Esophagus squamous epithelium (tissue), 4 donors: ENCODE data around the gene KLHL29.

Source experiments
- CTCF ChIP-seq, 6 experiments: fragments of 450-650 bp in 4 of 6; fragments of 200-600 bp in 2 of 6; sonication (generic) in 2 of 6; IDR thresholded peaks; one replicate each; pipeline ENCODE4 v1.5.1; 2016 to 2019; ENCODE audit warnings: antibody characterized with exemption in 6 of 6, mild to moderate bottlenecking in 4 of 6, moderate library complexity in 4 of 6
- POLR2A ChIP-seq, 4 donors: fragments of 450-650 bp; IDR thresholded peaks; one replicate each; pipeline ENCODE4 v1.6.1; 2017; ENCODE audit warnings: antibody characterized with exemption in 4 of 4, mild to moderate bottlenecking in 4 of 4, moderate library complexity in 3 of 4

DNA sequence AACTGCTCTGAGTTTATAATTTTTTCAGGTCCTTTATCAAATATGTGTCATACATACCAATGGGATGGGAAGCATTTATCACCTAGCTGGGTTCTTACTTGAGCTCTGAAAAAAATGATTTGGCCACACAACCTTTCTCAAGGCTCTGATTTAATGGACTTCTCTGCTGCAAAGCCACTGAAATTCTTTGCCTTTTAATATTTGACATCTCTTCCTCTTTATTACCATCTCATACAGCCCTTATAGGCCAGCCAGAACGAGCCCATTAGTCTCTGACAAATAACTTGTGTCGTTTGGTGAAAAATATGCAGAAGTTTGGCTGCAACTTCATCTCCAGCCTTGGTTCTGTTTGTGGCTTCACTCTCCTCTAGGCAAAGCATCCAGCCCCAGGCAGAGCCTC is 292.9 kb downstream of the KLHL29 start:
- TF ChIP-seq CTCF (IDR thresholded peaks at IDR 0.05) (no peak), POLR2A (IDR thresholded peaks at IDR 0.05) (no peak)
